Peyer's patch (tissue), 4 donors: ENCODE results near the gene ACTR8. TPM values are rescaled to one million over a fixed set of nuclear protein-coding genes. Genes with fewer than 3 reads are reported as not detected.

ENCODE experiments used
- DNase-seq, 3 donors: peaks; one replicate each; pipeline ENCODE4 v3.0.0-alpha.2; 2017 to 2019
- H3K27ac ChIP-seq, 4 donors: fragments of 200-600 bp; sonication (generic); one replicate each; pipeline ENCODE4 v1.5.1; 2016 to 2019
- H3K27me3 ChIP-seq, 2 donors: fragments of 200-600 bp; sonication (generic); one replicate each; pipeline ENCODE4 v1.5.1; 2019
- H3K36me3 ChIP-seq, 3 donors: fragments of 200-600 bp; sonication (generic); one replicate each; pipeline ENCODE4 v1.5.1; 2016 to 2019
- H3K4me1 ChIP-seq, 4 donors: fragments of 200-600 bp; sonication (generic); one replicate each; pipeline ENCODE4 v1.5.1; 2016 to 2019
- H3K4me3 ChIP-seq, 4 donors: fragments of 200-600 bp; sonication (generic); 1 replicate in 3 of 4; 2 replicates in 1 of 4; pipeline ENCODE4 v1.5.1; 2016 to 2019; ENCODE audit warnings: mild to moderate bottlenecking in 1 of 4
- H3K9me3 ChIP-seq, 4 donors: fragments of 200-600 bp; sonication (generic); one replicate each; pipeline ENCODE4 v1.5.1; 2016 to 2019; ENCODE audit warnings: mild to moderate bottlenecking in 1 of 4
- CTCF ChIP-seq, 6 experiments: fragments of 450-650 bp in 4 of 6; fragments of 200-600 bp in 2 of 6; sonication (generic) in 1 of 6; IDR thresholded peaks; one replicate each; pipeline ENCODE4 v1.5.1; 2017 to 2019; ENCODE audit warnings: antibody characterized with exemption in 6 of 6, mild to moderate bottlenecking in 3 of 6, moderate library complexity in 1 of 6
- POLR2A ChIP-seq, 2 donors: fragments of 450-650 bp; IDR thresholded peaks; one replicate each; pipeline ENCODE4 v1.5.1; 2017; ENCODE audit warnings: antibody characterized with exemption in 2 of 2, mild to moderate bottlenecking in 2 of 2, moderate library complexity in 2 of 2
- total RNA-seq, 4 donors: library from RNA; depleted of rRNA; stranded (reverse); fragments of >200 nt; gene quantifications; one replicate each; pipeline ENCODE4 v1.1.0, GENCODE V29; 2016

Gene ACTR8
- total RNA-seq, 4 donors from 2014 or later: 13.7 to 53.6 (median 24.9) TPM

GRCh38 chr3:53860196-53860595, 21.8 kb downstream of the ACTR8 start:
- no peaks in the 10 kb centered on the region for H3K9me3 ChIP-seq
- no peaks in the 10 kb centered on the region for H3K27me3 ChIP-seq
- H3K36me3 ChIP-seq: peaks cover 0 to 49% (median 0%) of the 10 kb centered on the region in 3 donors
- no peaks in the 10 kb centered on the region for H3K4me1 ChIP-seq
- TF ChIP-seq POLR2A (IDR thresholded peaks at IDR 0.05): no peak
- TF ChIP-seq CTCF (IDR thresholded peaks at IDR 0.05): no peak
- H3K27ac ChIP-seq: no peak overlapping the region
- DNase-seq: no peak
- no peak overlapping the region for H3K4me3 ChIP-seq

DNA sequence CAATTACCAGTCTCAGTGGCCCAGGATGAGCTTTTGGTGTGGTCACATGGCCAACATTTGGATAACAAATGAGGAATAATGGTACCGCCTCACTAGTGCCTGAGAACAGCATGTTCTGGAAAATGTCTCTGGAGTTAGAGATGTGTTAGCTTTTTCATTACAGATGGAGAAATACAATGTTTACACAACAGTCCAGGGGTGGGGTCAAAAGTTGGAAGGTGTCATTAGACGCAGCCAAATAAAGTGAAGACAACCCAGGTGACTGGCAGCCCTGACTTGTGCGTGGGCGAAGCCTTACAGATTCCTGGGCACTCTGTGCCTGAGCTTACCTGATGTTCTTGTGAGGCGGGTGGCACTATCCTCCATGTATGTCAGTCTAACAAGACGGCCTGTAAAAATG, 22.8 kb downstream of the ACTR8 start:
- H3K4me3 ChIP-seq: no peak overlapping the region
- H3K27me3 ChIP-seq: no peaks in the 10 kb centered on the region
- H3K4me1 ChIP-seq: no peaks in the 10 kb centered on the region
- TF ChIP-seq POLR2A (IDR thresholded peaks at IDR 0.05): no peak
- no peak for TF ChIP-seq CTCF (IDR thresholded peaks at IDR 0.05)
- H3K36me3 ChIP-seq: peaks cover 0 to 39% (median 0%) of the 10 kb centered on the region in 3 donors
- H3K9me3 ChIP-seq: no peaks in the 10 kb centered on the region
- H3K27ac ChIP-seq: no peak overlapping the region
- no peak for DNase-seq

GRCh38 chr3:53858096-53858741, 23.7 kb downstream of the ACTR8 start:
- no peaks in the 10 kb centered on the region for H3K4me1 ChIP-seq
- no peak for DNase-seq
- no peaks in the 10 kb centered on the region for H3K27me3 ChIP-seq
- H3K27ac ChIP-seq: no peak overlapping the region
- H3K9me3 ChIP-seq: no peaks in the 10 kb centered on the region
- TF ChIP-seq POLR2A (IDR thresholded peaks at IDR 0.05) (no peak), CTCF (IDR thresholded peaks at IDR 0.05) (no peak)
- H3K36me3 ChIP-seq: peaks cover 0 to 30% (median 0%) of the 10 kb centered on the region in 3 donors
- no peak overlapping the region for H3K4me3 ChIP-seq

DNA sequence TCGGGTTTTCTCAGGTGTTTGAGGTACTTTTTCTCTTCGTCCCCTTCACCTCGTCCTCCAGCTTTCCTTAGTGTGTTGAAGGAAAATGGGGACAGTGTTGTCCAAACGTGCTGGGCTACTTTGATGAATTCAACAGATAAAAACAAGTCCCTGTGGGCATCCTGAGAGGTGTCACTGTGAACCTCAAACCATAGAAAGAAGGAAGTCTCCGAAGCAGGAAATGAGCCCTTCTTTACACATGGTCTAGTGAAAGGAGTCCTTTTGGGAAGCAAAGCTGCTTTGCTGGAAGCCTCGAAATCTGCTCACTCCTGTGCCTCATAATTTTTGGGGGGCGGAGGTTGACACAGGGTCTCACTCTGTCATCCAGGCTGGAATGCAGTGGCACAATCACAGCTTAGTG, 25.0 kb downstream of the ACTR8 start:
- no peak overlapping the region for H3K27ac ChIP-seq
- H3K27me3 ChIP-seq: no peaks in the 10 kb centered on the region
- no peak for DNase-seq
- H3K4me3 ChIP-seq: no peak overlapping the region
- H3K36me3 ChIP-seq: peaks cover 0 to 17% (median 0%) of the 10 kb centered on the region in 3 donors
- TF ChIP-seq POLR2A (IDR thresholded peaks at IDR 0.05) (no peak), CTCF (IDR thresholded peaks at IDR 0.05) (no peak)
- H3K4me1 ChIP-seq: no peaks in the 10 kb centered on the region
- H3K9me3 ChIP-seq: no peaks in the 10 kb centered on the region

GRCh38 chr3:53850895-53851294, 31.1 kb downstream of the ACTR8 start:
- DNase-seq: no peak
- H3K36me3 ChIP-seq: no peaks in the 10 kb centered on the region
- H3K27me3 ChIP-seq: no peaks in the 10 kb centered on the region
- H3K27ac ChIP-seq: no peak overlapping the region
- peaks cover 0 to 12% (median 3%) of the 10 kb centered on the region in 4 donors for H3K4me1 ChIP-seq
- no peak overlapping the region for H3K4me3 ChIP-seq
- H3K9me3 ChIP-seq: no peaks in the 10 kb centered on the region
- TF ChIP-seq POLR2A (IDR thresholded peaks at IDR 0.05) (no peak), CTCF (IDR thresholded peaks at IDR 0.05) (no peak)
